ENCODE results near the gene TTC36.

GRCh38 chr11:118528511-118528910 is 1.2 kb downstream of the TTC36 start:
- TF ChIP-seq EZH2 (IDR thresholded peaks at IDR 0.05; ENCODE audit: low read depth, unreplicated experiment): no peak
- no peak for TF ChIP-seq CTCF (conservative IDR thresholded peaks at IDR 0.05; ENCODE audit: low read depth in 2 of 2)
- no peak for TF ChIP-seq POLR2AphosphoS5 (IDR thresholded peaks at IDR 0.05; ENCODE audit: low read depth)
- no peak for TF ChIP-seq CREB1 (CRISPR knock-in tag; IDR thresholded peaks at IDR 0.05; ENCODE audit: low read depth)
- TF ChIP-seq, protein P1, sequence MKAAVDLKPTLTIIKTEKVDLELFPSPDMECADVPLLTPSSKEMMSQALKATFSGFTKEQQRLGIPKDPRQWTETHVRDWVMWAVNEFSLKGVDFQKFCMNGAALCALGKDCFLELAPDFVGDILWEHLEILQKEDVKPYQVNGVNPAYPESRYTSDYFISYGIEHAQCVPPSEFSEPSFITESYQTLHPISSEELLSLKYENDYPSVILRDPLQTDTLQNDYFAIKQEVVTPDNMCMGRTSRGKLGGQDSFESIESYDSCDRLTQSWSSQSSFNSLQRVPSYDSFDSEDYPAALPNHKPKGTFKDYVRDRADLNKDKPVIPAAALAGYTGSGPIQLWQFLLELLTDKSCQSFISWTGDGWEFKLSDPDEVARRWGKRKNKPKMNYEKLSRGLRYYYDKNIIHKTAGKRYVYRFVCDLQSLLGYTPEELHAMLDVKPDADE (IDR thresholded peaks at IDR 0.05): no peak
- no peak for TF ChIP-seq JUNB (IDR thresholded peaks at IDR 0.05; ENCODE audit: unreplicated experiment)
- TF ChIP-seq, protein P2, sequence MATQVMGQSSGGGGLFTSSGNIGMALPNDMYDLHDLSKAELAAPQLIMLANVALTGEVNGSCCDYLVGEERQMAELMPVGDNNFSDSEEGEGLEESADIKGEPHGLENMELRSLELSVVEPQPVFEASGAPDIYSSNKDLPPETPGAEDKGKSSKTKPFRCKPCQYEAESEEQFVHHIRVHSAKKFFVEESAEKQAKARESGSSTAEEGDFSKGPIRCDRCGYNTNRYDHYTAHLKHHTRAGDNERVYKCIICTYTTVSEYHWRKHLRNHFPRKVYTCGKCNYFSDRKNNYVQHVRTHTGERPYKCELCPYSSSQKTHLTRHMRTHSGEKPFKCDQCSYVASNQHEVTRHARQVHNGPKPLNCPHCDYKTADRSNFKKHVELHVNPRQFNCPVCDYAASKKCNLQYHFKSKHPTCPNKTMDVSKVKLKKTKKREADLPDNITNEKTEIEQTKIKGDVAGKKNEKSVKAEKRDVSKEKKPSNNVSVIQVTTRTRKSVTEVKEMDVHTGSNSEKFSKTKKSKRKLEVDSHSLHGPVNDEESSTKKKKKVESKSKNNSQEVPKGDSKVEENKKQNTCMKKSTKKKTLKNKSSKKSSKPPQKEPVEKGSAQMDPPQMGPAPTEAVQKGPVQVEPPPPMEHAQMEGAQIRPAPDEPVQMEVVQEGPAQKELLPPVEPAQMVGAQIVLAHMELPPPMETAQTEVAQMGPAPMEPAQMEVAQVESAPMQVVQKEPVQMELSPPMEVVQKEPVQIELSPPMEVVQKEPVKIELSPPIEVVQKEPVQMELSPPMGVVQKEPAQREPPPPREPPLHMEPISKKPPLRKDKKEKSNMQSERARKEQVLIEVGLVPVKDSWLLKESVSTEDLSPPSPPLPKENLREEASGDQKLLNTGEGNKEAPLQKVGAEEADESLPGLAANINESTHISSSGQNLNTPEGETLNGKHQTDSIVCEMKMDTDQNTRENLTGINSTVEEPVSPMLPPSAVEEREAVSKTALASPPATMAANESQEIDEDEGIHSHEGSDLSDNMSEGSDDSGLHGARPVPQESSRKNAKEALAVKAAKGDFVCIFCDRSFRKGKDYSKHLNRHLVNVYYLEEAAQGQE (IDR thresholded peaks at IDR 0.05; ENCODE audit: unreplicated experiment): no peak
- TF ChIP-seq EZH2phosphoT487 (IDR thresholded peaks at IDR 0.05; ENCODE audit: unreplicated experiment): no peak

Data from GM23338 (cell line).